Karpas-422 (cell line): ENCODE data around the gene ANKRD49. TPM values are rescaled to one million over a fixed set of nuclear protein-coding genes. Genes with fewer than 3 reads are reported as not detected.
A peak's percentile ranks its signal among the peaks of the same experiment; 100 is the strongest.

Source experiments
- DNase-seq: peaks from one replicate; pipeline ENCODE4 v3.0.0-alpha.2; 2015
- H2AFZ ChIP-seq: fragments of 200-600 bp; sonication (generic); 2 replicates; pipeline ENCODE4 v1.6.1; 2014; ENCODE audit warnings: antibody characterized with exemption, low read length, mixed read lengths
- H3K27ac ChIP-seq: fragments of 200-600 bp; sonication (generic); 2 replicates; pipeline ENCODE4 v1.5.1; 2014; ENCODE audit warnings: mild to moderate bottlenecking, low read length, moderate library complexity
- H3K27me3 ChIP-seq: fragments of 200-600 bp; sonication (generic); 2 replicates; pipeline ENCODE4 v1.6.1; 2014; ENCODE audit warnings: low read length, mixed read lengths
- H3K36me3 ChIP-seq: fragments of 200-600 bp; sonication (generic); 2 replicates; pipeline ENCODE4 v1.6.1; 2014; ENCODE audit warnings: low read length, mixed read lengths; ENCODE audit not compliant: insufficient read depth
- H3K4me1 ChIP-seq: fragments of 200-600 bp; sonication (generic); 2 replicates; pipeline ENCODE4 v1.6.1; 2014; ENCODE audit warnings: mild to moderate bottlenecking, low read length, mixed read lengths
- H3K4me2 ChIP-seq: fragments of 200-600 bp; sonication (generic); 2 replicates; pipeline ENCODE4 v1.6.1; 2014; ENCODE audit warnings: low read length, low read depth, mild to moderate bottlenecking; ENCODE audit not compliant: poor library complexity, severe bottlenecking
- H3K4me3 ChIP-seq: fragments of 200-600 bp; sonication (generic); 2 replicates; pipeline ENCODE4 v1.5.1; 2014; ENCODE audit warnings: mild to moderate bottlenecking, antibody characterized with exemption, low read length, mixed read lengths
- H3K79me2 ChIP-seq: fragments of 200-600 bp; sonication (generic); 2 replicates; pipeline ENCODE4 v1.6.1; 2014; ENCODE audit warnings: mild to moderate bottlenecking, low read length, mixed read lengths
- H3K9ac ChIP-seq: fragments of 200-600 bp; sonication (generic); 2 replicates; pipeline ENCODE4 v1.6.0; 2014; ENCODE audit warnings: low read length
- H3K9me2 ChIP-seq: fragments of 200-600 bp; sonication (generic), shearing (Covaris generic); replicated peaks from 2 replicates; pipeline ENCODE4 v1.6.0; 2014; ENCODE audit warnings: mild to moderate bottlenecking, low read length, moderate library complexity; ENCODE audit not compliant: insufficient read depth
- H3K9me3 ChIP-seq: fragments of 300-700, 200-600 bp; sonication (generic); 2 replicates; pipeline ENCODE4 v1.6.1; 2014; ENCODE audit warnings: low read length, mixed read lengths
- H4K20me1 ChIP-seq: fragments of 200-600 bp; sonication (generic); 2 replicates; pipeline ENCODE4 v1.6.1; 2014; ENCODE audit warnings: mild to moderate bottlenecking, antibody characterized with exemption, low read length, low read depth; ENCODE audit not compliant: insufficient read depth
- total RNA-seq: library from RNA; depleted of rRNA; stranded (reverse); fragments of >200 nt; shearing (Covaris generic); gene quantifications from 2 replicates; pipeline ENCODE4 v1.2.3, GENCODE V29; 2014; ENCODE audit warnings: low replicate concordance

The ANKRD49 gene
- total RNA-seq, 1 experiment from 2014 or later = 112 TPM

- peak within 1 kb of the TSS; percentile 66 for H3K4me3 ChIP-seq
- H3K79me2 ChIP-seq = no peaks in the 10 kb centered on the region
- peaks cover 10% of the 10 kb centered on the region for H3K4me1 ChIP-seq
These were observed 50.2 kb downstream of the ANKRD49 start, which contains the start of gene FUT4 for GRCh38 chr11:94543695-94544645. TSS of gene FUT4 (plus strand) at chr11:94543921. CDS start at chr11:94544134, 213 bp downstream.

DNA sequence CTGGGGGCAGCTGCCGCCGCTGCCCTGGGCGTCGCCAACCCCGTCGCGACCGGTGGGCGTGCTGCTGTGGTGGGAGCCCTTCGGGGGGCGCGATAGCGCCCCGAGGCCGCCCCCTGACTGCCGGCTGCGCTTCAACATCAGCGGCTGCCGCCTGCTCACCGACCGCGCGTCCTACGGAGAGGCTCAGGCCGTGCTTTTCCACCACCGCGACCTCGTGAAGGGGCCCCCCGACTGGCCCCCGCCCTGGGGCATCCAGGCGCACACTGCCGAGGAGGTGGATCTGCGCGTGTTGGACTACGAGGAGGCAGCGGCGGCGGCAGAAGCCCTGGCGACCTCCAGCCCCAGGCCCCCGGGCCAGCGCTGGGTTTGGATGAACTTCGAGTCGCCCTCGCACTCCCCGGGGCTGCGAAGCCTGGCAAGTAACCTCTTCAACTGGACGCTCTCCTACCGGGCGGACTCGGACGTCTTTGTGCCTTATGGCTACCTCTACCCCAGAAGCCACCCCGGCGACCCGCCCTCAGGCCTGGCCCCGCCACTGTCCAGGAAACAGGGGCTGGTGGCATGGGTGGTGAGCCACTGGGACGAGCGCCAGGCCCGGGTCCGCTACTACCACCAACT, 51.0 kb downstream of the ANKRD49 start:
- Histone ChIP-seq H2AFZ (no peak overlapping the region), H3K4me2 (no peak overlapping the region), H3K9me3 (no peaks in the 10 kb centered on the region), H3K36me3 (no peaks in the 10 kb centered on the region), H3K9me2 (no peaks in the 10 kb centered on the region), H3K9ac (no peak overlapping the region), H4K20me1 (no peaks in the 10 kb centered on the region), H3K4me1 (peaks cover 10% of the 10 kb centered on the region), H3K4me3 (no peak overlapping the region), H3K27me3 (no peaks in the 10 kb centered on the region), H3K79me2 (no peaks in the 10 kb centered on the region), H3K27ac (no peak overlapping the region)
- no peak for DNase-seq

More at GRCh38 chr11:94543695-94544645, 50.2 kb downstream of the ANKRD49 start, which contains the start of gene FUT4:
- peak within 1 kb of the TSS; percentile 97 for H2AFZ ChIP-seq
- H3K27me3 ChIP-seq = no peaks in the 10 kb centered on the region
- no peaks in the 10 kb centered on the region for H4K20me1 ChIP-seq
- H3K36me3 ChIP-seq = no peaks in the 10 kb centered on the region
- no peaks in the 10 kb centered on the region for H3K9me3 ChIP-seq
- H3K27ac ChIP-seq = no peak within 1 kb of the TSS
- peak within 1 kb of the TSS; percentile 72 for H3K9ac ChIP-seq
- H3K9me2 ChIP-seq = no peaks in the 10 kb centered on the region
- H3K4me2 ChIP-seq = peak within 1 kb of the TSS; percentile 75
- peak; percentile 84 for DNase-seq

- no peaks in the 10 kb centered on the region for H4K20me1 ChIP-seq
- no peak for DNase-seq
- H3K79me2 ChIP-seq = no peaks in the 10 kb centered on the region
- H3K4me1 ChIP-seq = peaks cover 10% of the 10 kb centered on the region
- H3K4me3 ChIP-seq = no peak overlapping the region
- H3K36me3 ChIP-seq = no peaks in the 10 kb centered on the region
- no peaks in the 10 kb centered on the region for H3K9me3 ChIP-seq
- H3K9me2 ChIP-seq = no peaks in the 10 kb centered on the region
- H3K9ac ChIP-seq = no peak overlapping the region
- H3K27ac ChIP-seq = no peak overlapping the region
- H3K4me2 ChIP-seq = no peak overlapping the region
- no peaks in the 10 kb centered on the region for H3K27me3 ChIP-seq
- H2AFZ ChIP-seq = no peak overlapping the region
These were observed 51.7 kb downstream of the ANKRD49 start for GRCh38 chr11:94545264-94546161.

- peaks cover 10% of the 10 kb centered on the region for H3K4me1 ChIP-seq
- no peaks in the 10 kb centered on the region for H3K9me3 ChIP-seq
- H3K9ac ChIP-seq = no peak overlapping the region
- no peak for DNase-seq
- H3K79me2 ChIP-seq = no peaks in the 10 kb centered on the region
- no peak overlapping the region for H3K27ac ChIP-seq
- H3K9me2 ChIP-seq = no peaks in the 10 kb centered on the region
- no peak overlapping the region for H3K4me2 ChIP-seq
- no peak overlapping the region for H2AFZ ChIP-seq
- H3K36me3 ChIP-seq = no peaks in the 10 kb centered on the region
- H3K27me3 ChIP-seq = no peaks in the 10 kb centered on the region
- no peaks in the 10 kb centered on the region for H4K20me1 ChIP-seq
- H3K4me3 ChIP-seq = no peak overlapping the region
These were observed 52.3 kb downstream of the ANKRD49 start for GRCh38 chr11:94546162-94546470.

- H3K4me3 ChIP-seq = no peak overlapping the region
- peaks cover 10% of the 10 kb centered on the region for H3K4me1 ChIP-seq
- H3K27ac ChIP-seq = no peak overlapping the region
- H3K27me3 ChIP-seq = no peaks in the 10 kb centered on the region
- no peaks in the 10 kb centered on the region for H3K79me2 ChIP-seq
- no peaks in the 10 kb centered on the region for H4K20me1 ChIP-seq
- H3K9me3 ChIP-seq = no peaks in the 10 kb centered on the region
- no peak overlapping the region for H3K9ac ChIP-seq
- no peak overlapping the region for H3K4me2 ChIP-seq
- H2AFZ ChIP-seq = no peak overlapping the region
- peak; percentile 45 for DNase-seq
- H3K36me3 ChIP-seq = no peaks in the 10 kb centered on the region
- no peaks in the 10 kb centered on the region for H3K9me2 ChIP-seq
These were observed 53.1 kb downstream of the ANKRD49 start for GRCh38 chr11:94546886-94547285.

DNA sequence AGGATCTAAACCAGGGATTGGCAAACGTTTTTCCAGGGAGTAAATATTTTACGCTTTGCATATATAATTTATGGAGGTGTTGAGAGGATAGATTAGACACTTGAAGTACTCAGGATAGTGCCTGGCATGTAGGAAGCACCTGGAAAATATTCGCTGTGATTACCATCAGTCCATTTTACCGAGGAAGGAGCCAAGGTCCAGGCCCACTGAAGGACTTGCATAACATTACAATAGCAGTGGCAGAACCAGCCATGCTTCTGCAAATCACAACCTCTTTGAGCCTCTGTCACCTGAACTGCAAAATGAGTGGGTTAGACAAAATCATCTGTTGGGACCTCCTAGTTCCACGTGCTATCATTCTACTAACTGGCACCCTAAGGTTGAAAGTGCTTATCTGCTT, 55.4 kb downstream of the ANKRD49 start:
- no peaks in the 10 kb centered on the region for H3K79me2 ChIP-seq
- H3K9me3 ChIP-seq = no peaks in the 10 kb centered on the region
- no peak for DNase-seq
- H3K27me3 ChIP-seq = no peaks in the 10 kb centered on the region
- no peaks in the 10 kb centered on the region for H3K36me3 ChIP-seq
- H3K9me2 ChIP-seq = no peaks in the 10 kb centered on the region
- no peak overlapping the region for H2AFZ ChIP-seq
- H3K27ac ChIP-seq = no peak overlapping the region
- no peak overlapping the region for H3K4me3 ChIP-seq
- H3K4me1 ChIP-seq = no peaks in the 10 kb centered on the region; the same call in 1 of the 2 replicates
- H3K9ac ChIP-seq = no peak overlapping the region
- H4K20me1 ChIP-seq = no peaks in the 10 kb centered on the region
- H3K4me2 ChIP-seq = no peak overlapping the region
